OCI-LY3 (cell line): ENCODE data around the gene FNIP2.
"Not testable (repeated sequence)": the region's sequence is repeated elsewhere in the genome, so short reads cannot be mapped to it uniquely, and the experiment has no call there.

ENCODE experiments used
- H2AFZ ChIP-seq: fragments of 200-600, 300-600 bp; shearing (Covaris generic); 2 replicates; pipeline ENCODE4 v1.6.0; 2014; ENCODE audit warnings: antibody characterized with exemption, low read depth, low read length
- H3K27ac ChIP-seq: fragments of 200-600, 300-600 bp; sonication (generic); 2 replicates; pipeline ENCODE4 v1.5.1; 2014; ENCODE audit warnings: mild to moderate bottlenecking, low read length, moderate library complexity, mixed read lengths
- H3K27me3 ChIP-seq: fragments of 200-600, 300-600 bp; sonication (generic); 2 replicates; pipeline ENCODE4 v1.6.1; 2014; ENCODE audit warnings: low read depth, low read length, mixed read lengths
- H3K36me3 ChIP-seq: fragments of 200-600, 300-600 bp; sonication (generic); replicated peaks from 2 replicates; pipeline ENCODE3; 2014; ENCODE audit warnings: low read depth, low read length, mixed read lengths
- H3K4me1 ChIP-seq: fragments of 300-600, 200-600 bp; sonication (generic); 2 replicates; pipeline ENCODE4 v1.6.1; 2014; ENCODE audit warnings: low read length, mixed read lengths
- H3K4me2 ChIP-seq: fragments of 200-600, 300-600 bp; sonication (generic); 2 replicates; pipeline ENCODE4 v1.6.1; 2014; ENCODE audit warnings: low read length, mixed read lengths
- H3K4me3 ChIP-seq: fragments of 300-600, 200-600 bp; sonication (generic); 2 replicates; pipeline ENCODE4 v1.5.1; 2014; ENCODE audit warnings: antibody characterized with exemption, mild to moderate bottlenecking, low read length, moderate library complexity
- H3K79me2 ChIP-seq: fragments of 300-600, 200-600 bp; shearing (Covaris generic); 2 replicates; pipeline ENCODE4 v1.6.1; 2014; ENCODE audit warnings: mild to moderate bottlenecking, low read length, mixed read lengths
- H3K9ac ChIP-seq: fragments of 300-600, 200-600 bp; shearing (Covaris generic); 2 replicates; pipeline ENCODE4 v1.6.0; 2014; ENCODE audit warnings: mild to moderate bottlenecking, low read length, moderate library complexity
- H3K9me3 ChIP-seq: fragments of 200-600, 300-600 bp; shearing (Covaris generic); 2 replicates; pipeline ENCODE4 v1.6.1; 2014; ENCODE audit warnings: low read length, mixed read lengths; ENCODE audit not compliant: insufficient read depth
- H4K20me1 ChIP-seq: fragments of 200-600, 300-600 bp; sonication (generic); 2 replicates; pipeline ENCODE4 v1.6.1; 2016; ENCODE audit warnings: low read length, mixed read lengths; ENCODE audit not compliant: insufficient read depth

FNIP2 gene

GRCh38 chr4:158956918-158957317 is 188.1 kb downstream of the FNIP2 start:
- not testable (repeated sequence) for H3K79me2 ChIP-seq, H3K9ac ChIP-seq, H3K4me2 ChIP-seq, H3K4me1 ChIP-seq, H3K4me3 ChIP-seq, H3K36me3 ChIP-seq, H2AFZ ChIP-seq, H4K20me1 ChIP-seq, H3K27ac ChIP-seq, H3K27me3 ChIP-seq
- H3K9me3 ChIP-seq, result peaks cover 14% of the 10 kb centered on the region
